ENCODE results near the gene SLC39A11.

SLC39A11 gene

GRCh38 chr17:72684405-72685020 lies 408.0 kb downstream of the SLC39A11 start:
- no peak for DNase-seq (ENCODE audit: low spot score)

GRCh38 chr17:72683506-72684404 lies 408.7 kb downstream of the SLC39A11 start:
- peak; percentile 91 for DNase-seq (ENCODE audit: low spot score)

- DNase-seq (ENCODE audit: low spot score): peak; percentile 19
Observed at GRCh38 chr17:72682605-72683004, 409.9 kb downstream of the SLC39A11 start.

- no peak for DNase-seq (ENCODE audit: low spot score)
Observed at GRCh38 chr17:72681844-72682243, 410.6 kb downstream of the SLC39A11 start.

- no peak for DNase-seq (ENCODE audit: low spot score)
Observed at GRCh38 chr17:72677714-72678390, 414.6 kb downstream of the SLC39A11 start.

GRCh38 chr17:72677108-72677507 lies 415.4 kb downstream of the SLC39A11 start:
- no peak for DNase-seq (ENCODE audit: low spot score)

- DNase-seq (ENCODE audit: low spot score): no peak
Observed at GRCh38 chr17:72672729-72673128, 419.8 kb downstream of the SLC39A11 start.

GRCh38 chr17:72671016-72671415 lies 421.5 kb downstream of the SLC39A11 start:
- no peak for DNase-seq (ENCODE audit: low spot score)

GRCh38 chr17:72667096-72668063 lies 425.1 kb downstream of the SLC39A11 start:
- no peak for DNase-seq (ENCODE audit: low spot score)

GRCh38 chr17:72665852-72666851 lies 426.3 kb downstream of the SLC39A11 start:
- DNase-seq (ENCODE audit: low spot score): peak; percentile 36

- no peak for DNase-seq (ENCODE audit: low spot score)
Observed at GRCh38 chr17:72662827-72663190, 429.7 kb downstream of the SLC39A11 start.

- no peak for DNase-seq (ENCODE audit: low spot score)
Observed at GRCh38 chr17:72661945-72662826, 430.3 kb downstream of the SLC39A11 start.

GRCh38 chr17:72661116-72661944 lies 431.2 kb downstream of the SLC39A11 start:
- no peak for DNase-seq (ENCODE audit: low spot score)

GRCh38 chr17:72660274-72661115 lies 432.0 kb downstream of the SLC39A11 start:
- no peak for DNase-seq (ENCODE audit: low spot score)

GRCh38 chr17:72659811-72660210 lies 432.7 kb downstream of the SLC39A11 start:
- DNase-seq (ENCODE audit: low spot score): no peak

- no peak for DNase-seq (ENCODE audit: low spot score)
Observed at GRCh38 chr17:72658675-72659074, 433.8 kb downstream of the SLC39A11 start.

GRCh38 chr17:72657467-72658317 lies 434.8 kb downstream of the SLC39A11 start:
- DNase-seq (ENCODE audit: low spot score): no peak

Data from GM03348 (cell line).